GM18517 (cell line): Measurements from ENCODE around the gene SENP5.

Experiments used
- ATAC-seq: cut with Tn5 transposase; IDR thresholded peaks from one replicate; pipeline ENCODE4 v1.9.1; 2021; ENCODE audit warnings: mild to moderate bottlenecking, moderate library complexity; ENCODE audit not compliant: unreplicated experiment

The SENP5 gene

DNA sequence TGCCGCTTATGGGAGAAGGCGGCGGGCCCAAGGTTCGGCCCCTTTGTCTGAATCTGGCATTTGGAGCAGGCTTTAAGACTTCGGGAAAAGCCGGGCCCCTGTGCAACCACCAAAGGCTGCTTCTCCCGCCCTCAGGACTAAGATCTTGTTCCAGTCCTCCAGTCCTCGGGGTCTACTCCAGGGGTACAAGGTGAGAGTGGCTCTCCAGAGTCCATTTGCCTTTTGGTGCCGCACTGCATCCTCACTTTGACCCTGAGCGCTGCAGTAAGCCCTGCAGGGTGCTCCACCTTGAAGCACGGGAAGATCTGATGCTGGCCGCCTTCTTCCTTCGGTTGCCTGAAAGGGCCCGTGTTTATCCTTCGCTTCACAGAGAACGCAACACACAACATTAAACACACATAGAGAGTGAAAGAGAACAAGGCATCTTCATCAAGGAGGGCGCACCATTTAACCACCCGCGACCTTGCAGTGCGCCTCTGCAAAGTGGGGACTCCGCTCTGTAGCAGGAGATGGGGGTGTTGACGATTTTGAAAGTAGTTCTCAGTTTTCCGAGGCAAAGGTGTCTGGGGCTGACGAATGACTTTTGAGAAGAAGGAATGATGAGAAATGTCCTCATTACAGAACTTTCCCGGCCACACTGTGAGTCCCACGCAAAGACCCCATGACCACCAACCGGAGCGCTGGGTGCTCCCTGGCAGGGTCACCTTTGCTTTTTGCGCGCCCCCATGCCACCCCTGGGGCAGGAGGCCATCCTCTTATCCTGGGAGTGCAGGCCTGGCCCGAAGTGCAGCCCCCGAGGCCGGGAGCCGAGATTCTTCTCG is 99.9 kb downstream of the SENP5 start:
- no peak for ATAC-seq

DNA sequence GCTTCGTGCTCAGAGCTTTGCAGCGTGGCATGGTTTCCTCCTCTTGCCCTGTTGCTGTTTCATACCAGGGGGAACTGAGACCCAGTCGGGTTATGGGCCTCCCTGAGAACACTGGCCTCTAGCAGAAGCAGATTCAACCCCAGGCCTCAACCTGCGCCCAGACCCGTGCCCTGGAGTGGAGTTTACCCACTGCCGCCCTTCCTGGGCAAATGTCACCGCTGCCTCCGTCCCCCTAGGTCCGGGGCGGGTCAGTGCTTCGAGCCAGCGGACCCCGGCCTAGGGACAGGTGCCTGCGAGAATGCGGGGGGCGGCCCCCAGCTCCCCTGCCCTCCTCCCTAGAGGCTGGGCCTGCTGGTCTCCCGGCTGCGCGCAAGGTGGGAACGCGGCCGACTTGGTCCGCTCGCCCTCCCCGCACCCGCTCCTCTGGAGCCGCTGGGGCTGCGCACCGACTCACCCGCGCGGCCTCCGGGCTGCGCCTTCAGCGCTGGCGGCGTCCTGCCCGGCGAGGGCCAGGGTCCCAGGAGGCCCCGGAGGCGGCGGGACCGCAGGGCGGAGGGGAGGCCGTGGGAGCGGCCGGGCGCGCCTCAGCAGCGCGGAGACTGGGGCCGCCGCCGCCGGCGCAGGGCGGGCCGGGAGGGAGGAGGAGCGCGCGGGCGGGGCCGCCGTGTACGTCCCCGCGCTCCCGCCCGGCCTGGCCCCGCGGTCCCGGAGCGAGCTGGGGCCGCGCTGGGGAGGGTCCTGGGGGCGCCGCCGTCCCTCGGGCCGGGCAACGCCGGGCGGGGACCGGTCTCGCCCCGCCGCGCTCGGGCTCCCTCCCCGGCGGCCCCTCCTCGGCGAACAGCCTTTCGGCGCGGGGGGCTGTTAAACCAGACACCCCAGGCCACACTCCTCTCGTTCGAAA is 100.8 kb downstream of the SENP5 start, which contains the start of gene PIGZ:
PIGZ (minus strand) TSS at position 601 of the 901 bp plus-strand sequence. CDS start 16,802 bp downstream, outside the sequence.
- ATAC-seq = peak; percentile 54

- ATAC-seq = peak; percentile 40
These were observed 101.5 kb downstream of the SENP5 start for GRCh38 chr3:196969134-196969659.

GRCh38 chr3:196969660-196970546 is 102.2 kb downstream of the SENP5 start:
- ATAC-seq = peak; percentile 47

GRCh38 chr3:196970547-196971093 is 102.9 kb downstream of the SENP5 start:
- no peak for ATAC-seq

GRCh38 chr3:196971094-196971698 is 103.5 kb downstream of the SENP5 start:
- ATAC-seq = no peak

DNA sequence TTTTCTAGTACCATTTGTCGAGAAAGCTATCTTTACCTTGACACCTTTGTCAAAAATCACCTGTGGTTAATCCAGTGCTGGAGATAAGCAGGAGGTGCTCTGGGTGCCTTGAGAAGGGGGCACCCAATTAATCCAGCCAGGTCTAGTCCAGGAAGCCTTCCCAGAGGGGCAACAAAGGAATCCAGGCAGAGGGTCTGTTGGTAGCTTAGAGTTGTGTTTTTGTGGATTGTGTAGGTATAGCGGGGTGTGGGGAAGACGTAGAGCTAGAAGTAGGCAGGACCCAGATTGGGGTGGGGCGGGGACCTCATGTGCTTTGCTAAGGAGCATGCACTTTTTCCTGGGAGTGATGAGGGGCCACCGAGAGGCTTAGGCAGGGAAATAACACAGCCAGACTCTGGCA is 106.9 kb downstream of the SENP5 start:
- no peak for ATAC-seq

DNA sequence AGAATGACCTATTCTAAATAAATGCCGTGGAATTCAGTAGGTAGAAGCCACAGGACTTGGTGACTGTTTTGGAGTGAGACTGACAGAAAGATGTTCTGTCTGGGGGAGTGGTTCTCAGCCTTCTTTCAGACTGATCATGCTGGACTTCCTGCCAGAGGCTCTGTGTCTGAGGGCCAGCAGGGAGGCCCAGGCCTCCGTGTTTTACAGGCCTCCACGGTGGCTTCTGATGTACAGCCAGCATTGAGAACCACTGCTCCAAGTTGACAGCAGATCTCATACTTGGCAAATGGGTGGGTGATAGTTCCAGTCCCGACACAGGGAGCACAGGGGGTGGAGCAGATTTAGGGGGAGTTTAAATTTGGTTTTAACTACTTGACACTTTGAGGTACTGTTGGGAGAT is 107.6 kb downstream of the SENP5 start:
- ATAC-seq = no peak

DNA sequence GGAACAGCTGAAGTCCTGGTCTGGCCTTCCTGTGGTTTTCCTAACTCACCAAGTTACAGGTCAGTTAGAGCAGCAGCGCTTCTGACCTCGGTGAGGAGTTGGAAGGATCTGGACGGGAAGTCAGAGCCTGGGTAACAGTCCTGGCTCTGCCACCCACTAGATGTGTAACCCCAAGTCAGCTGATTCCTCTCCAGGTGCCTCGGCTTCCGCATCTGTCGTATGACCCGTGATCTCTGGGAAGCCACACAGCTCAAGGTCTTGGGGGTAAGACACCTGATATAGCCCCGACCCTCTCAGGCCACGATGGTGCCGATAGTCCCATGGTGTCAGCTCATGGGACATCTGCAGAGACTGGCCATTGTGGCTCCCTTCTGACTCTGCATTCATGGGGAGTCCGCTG is 109.2 kb downstream of the SENP5 start:
- no peak for ATAC-seq

GRCh38 chr3:196979545-196979944 is 111.8 kb downstream of the SENP5 start:
- ATAC-seq = no peak

GRCh38 chr3:196981657-196982056 is 113.9 kb downstream of the SENP5 start:
- no peak for ATAC-seq

- ATAC-seq = no peak
These were observed 115.5 kb downstream of the SENP5 start for GRCh38 chr3:196983186-196983585.
